CD1c-positive myeloid dendritic cell (primary cell): ENCODE measurements around the gene S100A7A.
"Not testable (repeated sequence)": the region's sequence is repeated elsewhere in the genome, so short reads cannot be mapped to it uniquely, and the experiment has no call there.

Experiments
- DNase-seq: peaks from one replicate; pipeline ENCODE4 v3.0.0-alpha.2; 2016; ENCODE audit errors: extremely low spot score

S100A7A gene

DNA sequence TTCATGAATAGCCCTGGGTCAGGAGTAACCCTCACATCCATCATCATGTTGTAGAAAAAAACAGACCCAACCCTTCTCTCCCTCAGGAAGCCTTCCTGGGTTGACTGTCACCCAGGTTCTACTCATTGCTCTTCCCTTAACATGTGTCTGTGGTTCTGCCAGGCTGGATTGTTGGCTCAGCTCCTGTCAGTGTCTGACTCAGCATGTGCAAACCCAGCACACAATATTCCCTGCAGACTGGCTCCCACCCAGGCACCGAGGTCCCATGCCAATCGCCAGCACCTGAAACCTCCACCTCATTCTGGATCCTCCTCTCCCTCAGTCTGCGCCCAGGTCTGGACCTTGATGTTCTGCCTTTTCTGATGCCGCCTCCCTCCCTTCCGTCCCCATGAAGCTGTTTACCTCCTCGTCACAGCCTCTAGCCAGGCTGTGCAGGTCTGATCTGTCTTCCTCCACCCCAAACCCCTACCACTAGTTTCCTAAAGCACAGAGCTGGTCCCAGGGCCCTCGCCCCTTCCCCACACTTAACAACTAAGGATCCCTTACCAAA, 21.1 kb upstream of the S100A7A start:
- DNase-seq, result no peak

DNA sequence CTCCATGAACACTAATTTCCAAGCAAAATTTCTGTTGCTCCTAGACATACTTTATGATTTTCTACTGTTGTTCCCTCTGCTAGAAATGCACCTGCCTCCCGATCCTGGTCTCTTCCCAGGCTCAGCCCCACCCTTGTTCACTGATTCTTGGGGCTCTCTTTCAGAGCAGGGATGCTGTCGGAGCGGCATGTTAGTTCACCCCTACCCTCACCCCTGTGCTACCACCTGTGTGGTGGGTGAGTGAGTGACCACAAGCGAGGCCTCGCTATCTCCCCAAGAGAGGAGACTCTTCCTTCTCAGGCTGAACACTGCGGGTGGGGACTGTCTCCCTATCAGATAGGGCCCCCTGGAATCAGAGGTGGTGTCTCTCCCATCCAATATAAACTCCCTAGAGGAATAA, 20.5 kb upstream of the S100A7A start:
- DNase-seq, result no peak

DNA sequence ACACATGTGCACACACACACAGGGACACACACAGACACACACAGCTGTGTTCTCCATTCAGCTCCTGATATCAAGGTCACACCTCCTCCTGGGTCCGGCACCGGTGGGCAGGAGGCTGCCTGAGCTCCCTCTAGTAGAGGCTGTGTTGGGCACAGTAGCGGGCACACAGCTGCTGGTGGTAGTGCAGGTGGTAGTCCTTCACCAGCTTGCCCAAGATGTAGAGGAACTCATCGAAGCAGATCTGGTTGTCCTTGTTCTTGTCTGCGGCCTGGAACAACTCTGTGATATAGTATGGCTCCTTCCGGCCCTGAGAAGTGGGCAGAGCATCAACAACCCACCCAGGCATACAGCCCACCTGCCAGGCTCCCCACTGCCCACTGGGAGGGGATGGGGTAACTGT, 19.9 kb upstream of the S100A7A start:
- DNase-seq, result no peak

DNA sequence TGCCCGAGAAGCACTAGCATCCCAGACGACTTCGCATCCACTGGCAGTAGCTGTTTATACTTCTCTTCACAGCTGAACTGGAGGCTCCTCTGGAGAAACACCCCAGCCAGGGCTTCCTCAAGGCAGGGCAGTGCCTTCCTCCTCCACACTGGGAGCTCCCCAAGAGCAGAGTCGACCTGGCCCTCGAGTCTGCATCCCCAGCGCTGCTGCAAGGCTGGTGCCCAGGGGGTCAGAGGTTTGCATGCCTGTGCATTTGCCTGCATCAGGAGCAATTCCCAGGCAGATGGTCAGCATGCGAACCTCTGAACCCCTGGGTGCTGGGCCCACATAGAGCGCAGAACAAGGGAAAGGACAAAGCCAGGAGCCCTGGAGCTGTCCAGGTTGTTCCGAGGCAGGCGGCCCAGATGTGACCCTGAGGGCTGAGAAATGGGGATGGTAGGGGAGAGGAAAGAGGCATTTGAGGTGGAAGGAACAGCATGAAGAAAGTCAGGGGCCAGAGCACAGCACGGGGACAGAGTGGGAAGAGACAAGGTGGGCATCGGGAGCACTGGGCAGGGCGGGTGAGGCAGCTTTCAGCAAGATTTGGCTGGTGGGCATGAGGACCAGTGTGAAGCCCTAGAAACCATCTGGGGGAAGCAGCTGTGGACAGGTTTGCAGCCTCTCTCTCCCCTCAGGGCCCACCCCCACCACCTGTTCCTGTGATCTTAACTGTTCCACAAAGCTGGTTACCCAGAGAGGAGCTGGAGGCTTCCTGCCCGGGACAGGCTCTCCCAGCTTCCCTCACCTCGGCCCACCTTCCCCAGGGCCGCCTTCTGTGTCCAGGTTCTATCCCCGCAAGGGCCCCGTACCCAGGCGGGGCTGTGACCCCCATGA, 19.0 kb upstream of the S100A7A start:
- no peak for DNase-seq

DNA sequence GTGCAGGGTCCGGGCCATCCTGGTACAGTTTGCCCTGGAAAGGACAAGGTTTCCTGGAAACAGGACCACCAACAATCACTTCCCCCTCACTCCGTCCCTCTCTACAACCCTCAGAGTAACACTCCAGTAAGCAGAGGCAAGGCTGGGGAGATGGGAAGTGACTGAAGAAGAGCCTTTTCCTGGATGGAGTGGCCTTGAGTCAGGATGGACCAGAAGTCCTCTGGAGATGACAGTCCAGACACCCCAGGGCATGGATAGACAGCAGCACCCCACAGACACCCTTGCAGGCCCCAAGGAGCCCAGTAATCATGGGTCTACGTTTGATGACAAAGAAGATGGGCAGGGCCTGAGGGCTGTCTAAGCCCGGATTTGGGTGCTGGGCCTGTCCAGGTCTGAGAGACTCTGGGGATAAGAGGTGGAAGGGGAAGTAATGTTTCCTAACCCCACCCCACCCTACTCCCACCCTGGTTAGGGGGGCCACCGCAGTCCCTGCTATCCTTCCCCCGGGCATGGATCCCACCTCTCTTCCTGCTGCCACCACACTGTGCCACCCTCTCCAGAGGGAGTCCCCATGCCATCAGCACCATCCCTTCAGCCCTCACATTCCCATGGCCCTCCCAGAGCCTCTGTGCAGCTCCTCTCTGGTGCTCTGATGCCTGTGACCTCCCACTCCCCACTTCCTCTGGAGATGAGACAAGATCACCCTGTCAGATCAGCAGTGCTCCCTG, 18.2 kb upstream of the S100A7A start:
- no peak for DNase-seq

DNA sequence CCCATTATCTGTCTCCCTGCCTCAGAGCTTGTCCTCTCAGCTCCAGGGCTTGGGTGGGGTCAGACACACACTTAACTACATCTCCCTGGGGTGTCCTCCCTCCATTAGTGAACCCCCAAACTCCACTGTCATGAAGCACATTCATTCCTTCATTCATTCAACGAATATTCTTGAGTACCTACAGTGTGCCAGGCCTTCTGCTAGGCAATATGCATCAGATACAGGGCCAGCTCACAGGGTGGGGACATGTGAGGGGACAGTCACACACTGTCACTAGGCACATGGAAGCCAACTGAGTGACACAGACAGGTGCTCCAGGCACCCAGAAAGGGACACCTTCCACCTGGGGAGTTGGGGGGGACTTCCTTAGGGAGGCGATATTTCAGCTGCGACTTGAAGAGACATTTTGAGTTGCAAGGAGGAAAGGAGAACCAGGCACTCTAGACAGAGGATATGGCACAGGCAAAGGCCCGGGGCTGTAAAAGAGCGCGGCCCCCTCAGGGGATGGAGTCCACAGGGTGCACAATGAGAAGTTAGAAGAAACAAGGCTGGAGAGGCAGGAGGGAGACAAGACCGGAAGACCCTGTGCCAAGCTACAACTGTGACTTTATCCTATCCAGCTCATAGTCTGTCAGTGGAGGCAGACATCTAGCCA, 16.8 kb upstream of the S100A7A start:
- no peak for DNase-seq

DNA sequence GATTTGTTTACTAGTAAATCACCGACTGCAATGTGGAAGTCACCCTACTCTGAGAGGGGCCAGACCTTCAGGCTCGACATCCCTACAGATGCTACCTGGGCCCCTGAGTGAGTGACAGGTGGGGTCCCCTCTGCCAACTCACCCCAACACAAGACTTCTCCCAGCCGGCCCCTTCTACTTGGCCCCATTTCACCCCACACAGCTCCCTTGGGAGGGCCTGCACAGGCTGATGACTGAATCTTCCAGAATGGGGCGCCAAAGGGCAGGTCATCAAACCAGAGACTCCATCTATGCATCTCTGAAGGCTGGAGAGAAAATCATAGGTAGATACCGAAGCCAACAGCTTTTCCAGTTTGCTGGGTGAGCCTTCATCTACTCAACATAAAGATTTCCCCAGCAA, 16.1 kb upstream of the S100A7A start:
- DNase-seq, result no peak

DNA sequence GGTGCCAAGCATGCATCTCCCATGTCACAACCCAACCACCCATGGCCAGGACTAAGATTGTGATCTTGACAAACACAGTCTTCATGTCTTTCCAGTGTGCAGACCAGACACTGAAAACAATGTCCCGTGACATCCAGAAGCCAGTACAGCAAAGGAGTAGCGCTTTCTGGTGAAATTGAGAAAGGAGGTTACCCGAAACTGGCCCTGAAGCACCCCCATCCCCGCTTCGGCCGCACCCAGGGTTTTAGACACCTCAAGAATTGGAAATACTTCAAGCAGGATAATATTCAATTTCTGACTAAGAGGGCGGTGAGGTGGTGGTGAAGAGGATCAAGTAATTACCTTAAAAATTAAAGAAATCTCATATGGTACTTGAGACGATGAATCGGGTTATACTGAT, 14.9 kb upstream of the S100A7A start:
- DNase-seq, result no peak

DNA sequence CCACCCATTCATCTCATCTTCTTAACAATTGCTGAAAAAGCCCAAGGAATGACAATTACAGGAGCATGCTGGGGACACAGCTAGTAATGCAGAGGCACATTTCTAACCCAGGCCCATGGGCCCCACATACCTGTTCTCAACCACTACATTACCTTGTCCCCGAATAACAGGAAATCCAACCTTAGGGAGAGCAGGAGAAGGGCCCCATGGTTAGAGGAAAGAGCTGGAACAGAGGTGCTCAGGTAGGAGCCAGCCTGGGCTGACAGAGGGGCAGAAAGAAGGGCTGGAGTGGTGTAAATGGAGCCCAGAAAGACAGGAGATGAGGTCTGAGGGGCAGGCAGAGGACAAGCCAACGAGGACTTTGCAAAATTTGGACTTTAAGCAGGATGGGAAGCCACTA, 14.1 kb upstream of the S100A7A start:
- DNase-seq, result no peak

DNA sequence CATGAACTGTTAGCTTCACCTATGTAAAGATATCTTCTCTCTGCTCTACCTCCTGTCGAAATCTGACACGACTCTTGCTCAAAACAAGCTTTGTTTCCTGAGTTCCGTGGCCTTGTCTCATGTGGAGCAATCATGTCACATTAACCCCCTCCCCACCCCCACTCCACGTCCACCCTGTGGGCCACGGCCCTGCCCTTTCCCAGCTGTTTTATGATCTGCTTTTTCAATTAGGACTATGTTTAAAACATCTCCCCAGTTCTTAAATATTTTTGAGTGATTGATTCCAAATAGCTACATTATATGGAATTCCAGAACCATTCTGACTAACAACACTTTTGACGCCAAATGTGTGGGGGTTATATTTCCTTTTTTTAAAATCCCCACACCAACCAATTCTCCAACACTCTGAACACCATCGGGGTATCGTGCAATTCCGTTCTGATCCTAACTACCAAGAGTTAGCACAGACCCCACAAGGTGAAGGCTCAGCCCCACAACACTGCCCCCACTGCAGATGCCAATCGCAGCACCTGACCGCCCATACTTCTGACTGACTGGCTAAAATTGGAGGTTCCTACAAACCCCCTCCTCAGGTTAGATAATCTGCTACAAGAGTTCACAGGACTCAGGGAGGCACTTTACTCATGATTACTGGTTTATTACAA, 12.8 kb upstream of the S100A7A start:
- DNase-seq, result no peak

DNA sequence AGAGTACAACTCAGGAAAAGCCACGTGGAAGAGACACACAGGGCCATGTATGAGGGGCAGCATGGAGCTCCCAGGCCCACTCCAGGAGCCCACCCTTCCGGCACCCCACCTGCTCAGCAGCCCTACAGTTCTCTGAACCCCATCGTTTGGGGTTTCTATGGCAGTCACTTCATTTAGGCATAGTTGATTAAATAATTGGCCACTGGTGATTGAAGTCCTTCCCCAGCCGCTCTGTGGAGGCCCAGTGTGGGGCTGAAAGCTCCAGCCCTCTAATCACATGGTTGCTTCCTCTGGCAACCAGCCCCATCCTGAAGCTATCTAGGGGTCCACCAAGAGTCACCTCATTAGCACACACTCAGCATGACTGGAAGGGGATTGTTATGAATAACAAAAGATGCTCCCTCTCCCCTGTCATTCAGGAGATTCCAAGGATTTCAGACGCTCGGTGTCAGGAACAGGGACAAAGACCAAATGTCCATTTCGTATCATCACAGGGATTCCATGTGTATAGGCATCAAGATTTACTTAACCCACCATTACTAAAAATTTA, 12.2 kb upstream of the S100A7A start:
- DNase-seq, result no peak

DNA sequence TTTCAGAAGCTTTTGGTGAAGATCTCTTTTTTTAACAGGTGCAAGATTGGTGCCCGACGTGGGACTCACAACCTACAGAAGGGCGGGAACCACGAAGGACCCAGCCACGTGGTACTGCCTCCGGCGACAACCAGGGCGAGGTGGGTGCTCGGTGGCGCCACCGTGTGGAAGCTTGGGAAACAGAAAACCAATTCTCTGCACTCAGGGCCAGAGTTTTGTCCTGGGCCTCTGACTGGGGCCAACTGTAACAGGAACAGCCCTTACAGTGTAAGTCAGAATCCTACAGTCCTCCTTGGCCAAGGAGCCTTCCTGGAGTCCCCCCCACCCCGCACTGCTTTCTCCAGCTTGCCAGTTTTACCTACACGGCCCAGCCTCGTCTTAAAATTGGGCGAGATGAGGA, 11.6 kb upstream of the S100A7A start:
- DNase-seq, result peak; percentile 74

DNA sequence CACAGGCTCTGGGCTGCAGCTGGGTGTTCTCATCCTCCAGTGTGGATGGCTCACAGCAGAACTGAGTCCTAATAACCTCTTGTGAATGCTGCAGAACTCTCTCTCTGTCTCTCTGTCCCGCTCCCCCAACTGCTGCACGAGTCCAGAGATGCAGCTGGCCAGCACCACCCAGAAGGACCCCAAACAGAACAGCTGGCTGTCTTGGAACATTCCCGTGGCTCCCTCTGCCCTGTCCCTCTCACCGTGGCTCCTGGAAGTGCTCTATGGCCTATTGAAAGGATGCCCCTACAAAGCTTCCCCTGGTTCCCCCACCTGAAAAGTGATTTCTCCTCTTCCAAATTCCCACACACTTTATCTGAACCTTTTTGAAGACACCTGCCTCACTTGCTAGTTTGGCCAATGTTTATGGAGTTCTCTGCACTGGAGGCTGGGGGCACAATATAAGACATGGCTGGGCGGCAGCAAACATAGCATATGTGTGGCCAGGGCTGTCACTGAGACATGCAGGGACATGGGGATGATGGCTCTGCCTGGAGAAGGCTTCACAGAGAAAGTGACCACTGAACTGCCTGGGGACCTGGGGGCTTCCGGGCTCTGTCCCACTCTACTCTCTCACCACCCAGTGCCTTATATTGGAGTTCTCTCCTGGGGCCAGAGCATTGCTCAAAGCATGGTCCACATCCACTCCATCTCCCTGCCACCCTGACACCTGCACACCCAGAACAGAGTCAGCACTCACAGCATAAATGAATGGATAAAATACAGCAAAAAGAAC, 10.3 kb upstream of the S100A7A start:
- not testable (repeated sequence) for DNase-seq

DNA sequence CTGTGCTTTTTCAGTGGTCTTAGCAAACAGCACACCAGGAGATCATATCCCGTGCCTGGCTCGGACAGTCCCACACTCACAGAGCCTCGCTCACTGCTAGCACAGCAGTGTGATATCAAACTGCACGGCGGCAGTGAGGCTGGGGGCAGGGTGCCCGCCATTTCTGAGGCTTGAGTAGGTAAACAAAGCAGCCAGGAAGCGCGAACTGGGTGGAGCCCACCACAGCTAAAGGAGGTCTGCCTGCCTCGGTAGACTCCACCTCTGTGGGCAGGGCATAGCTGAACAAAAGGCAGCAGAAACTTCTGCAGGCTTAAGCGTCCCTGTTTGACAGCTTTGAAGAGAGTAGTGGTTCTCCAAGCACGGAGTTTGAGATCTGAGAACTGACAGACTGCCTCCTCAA, 9.0 kb upstream of the S100A7A start:
- DNase-seq, result not testable (repeated sequence)

DNA sequence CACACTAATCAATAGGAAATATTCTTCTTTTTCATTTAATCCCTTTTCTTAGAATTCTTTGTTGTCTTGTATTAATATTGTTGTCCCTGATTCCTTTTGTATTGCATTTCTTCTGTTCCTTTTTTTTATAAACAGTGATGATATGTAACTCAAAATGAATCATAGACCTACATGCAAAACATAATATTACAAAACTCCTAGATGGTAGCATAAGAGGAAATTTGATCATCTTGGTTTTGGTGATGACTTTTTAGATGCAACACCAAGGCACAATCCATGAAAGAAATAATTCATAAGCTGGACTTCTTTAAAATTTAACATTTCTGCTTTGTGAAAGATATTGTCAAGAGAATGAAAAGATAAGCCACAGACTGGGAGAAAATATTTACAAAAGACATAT, 2.4 kb upstream of the S100A7A start:
- not testable (repeated sequence) for DNase-seq

DNA sequence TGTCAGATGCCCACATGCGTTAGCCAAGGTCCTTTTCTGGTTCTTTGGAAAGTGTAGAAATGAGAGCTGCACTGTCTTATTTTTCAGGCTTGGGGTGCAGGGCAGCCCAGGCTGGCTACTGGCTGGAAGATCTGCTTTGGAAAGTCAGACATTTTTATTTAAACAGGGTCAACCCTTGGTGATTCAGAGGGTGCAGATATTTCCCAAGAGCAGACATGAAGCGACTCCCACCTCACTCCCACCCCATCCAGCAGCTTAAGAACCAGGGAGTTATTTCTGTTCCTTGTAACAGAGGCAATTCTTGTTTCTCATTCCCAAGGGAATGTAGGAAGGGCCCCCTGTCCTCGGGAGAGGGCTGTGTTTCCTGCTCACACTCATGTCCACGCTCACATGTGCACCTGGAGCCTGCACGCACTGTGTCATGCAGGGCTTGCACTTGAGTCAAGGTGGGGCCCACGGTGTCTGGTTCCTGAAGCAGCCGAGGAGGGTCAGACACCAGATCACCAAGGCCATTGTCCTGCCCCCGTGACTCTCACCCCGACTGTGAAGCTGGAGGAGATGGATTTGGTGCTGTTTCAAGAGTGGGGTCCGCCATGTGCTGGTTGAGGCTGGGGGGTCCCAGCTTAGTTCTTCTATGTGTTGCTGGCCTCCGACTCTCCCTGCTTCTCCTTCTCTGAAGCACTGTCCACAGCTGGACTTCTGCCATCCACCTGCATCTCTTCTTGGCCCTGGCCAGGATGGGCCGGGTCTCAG, 992 bp downstream of the S100A7A start:
- no peak for DNase-seq

DNA sequence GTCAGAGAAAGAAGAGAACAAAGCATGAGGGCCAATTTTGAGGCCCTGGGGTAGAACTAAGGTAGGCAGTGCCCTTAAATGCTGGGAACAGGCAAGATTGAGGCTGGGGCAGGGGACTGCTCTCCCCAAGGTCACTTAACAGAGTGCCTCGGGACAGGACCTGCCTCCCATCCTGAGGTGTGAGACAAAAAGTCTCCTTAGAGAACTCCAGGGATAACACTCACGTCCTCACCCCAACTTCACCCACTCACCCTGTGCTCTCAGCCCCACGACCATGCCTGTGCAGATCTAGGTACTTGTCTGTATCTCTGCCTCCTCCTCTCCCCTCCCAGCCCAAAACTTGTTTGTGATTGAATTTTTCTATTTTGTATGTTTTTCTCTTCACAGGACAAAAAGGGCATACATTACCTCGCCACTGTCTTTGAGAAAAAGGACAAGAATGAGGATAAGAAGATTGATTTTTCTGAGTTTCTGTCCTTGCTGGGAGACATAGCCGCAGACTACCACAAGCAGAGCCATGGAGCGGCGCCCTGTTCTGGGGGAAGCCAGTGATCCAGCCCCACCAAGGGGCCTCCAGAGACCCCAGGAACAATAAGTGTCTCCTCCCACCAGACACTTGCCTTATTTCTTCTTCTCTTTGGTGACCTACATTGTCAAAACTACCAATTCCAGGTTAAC, 2.6 kb downstream of the S100A7A start:
- DNase-seq, result not testable (repeated sequence)

DNA sequence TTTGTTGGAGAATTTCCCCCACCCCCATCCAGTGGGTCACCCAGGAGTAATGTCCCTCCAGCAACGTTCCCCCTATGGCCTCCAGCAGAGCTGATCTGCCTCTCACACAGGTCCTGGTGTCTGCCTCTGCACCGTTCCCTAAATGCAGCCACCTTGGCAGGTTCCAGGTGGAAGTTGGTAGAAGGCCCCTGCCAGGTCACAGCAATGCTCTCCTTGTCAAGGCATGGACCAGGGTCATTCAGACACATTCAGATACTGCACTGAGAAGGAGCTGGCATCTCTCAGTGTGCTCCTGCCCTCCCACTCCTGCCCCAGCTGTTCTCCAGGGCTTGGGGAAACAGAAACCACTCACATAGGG, 3.1 kb downstream of the S100A7A start:
- DNase-seq, result not testable (repeated sequence)

DNA sequence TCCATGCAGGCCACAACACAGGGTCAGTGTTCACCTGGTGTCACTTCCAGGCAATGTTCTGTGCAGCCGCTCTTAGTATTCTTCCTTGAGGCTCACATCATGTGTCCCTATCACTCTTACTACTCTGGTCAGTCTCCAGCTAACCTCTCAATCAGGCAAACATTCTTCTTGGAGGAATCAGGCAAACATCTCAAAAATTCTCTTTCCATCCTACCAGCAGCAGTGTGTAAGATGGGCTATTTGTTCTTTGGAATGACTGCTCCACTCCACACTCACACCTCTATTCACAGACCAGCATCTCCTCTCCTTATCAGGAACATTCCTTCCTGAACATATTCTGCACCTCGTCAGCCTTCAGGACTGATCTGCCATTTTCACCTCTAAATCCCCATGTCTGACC, 4.0 kb downstream of the S100A7A start:
- DNase-seq, result no peak
